Upper lobe of right lung (tissue), 1 donor: ENCODE measurements around the gene ERC2. TPM values are rescaled to one million over a fixed set of nuclear protein-coding genes. Genes with fewer than 3 reads are reported as not detected.

Source experiments
- ATAC-seq: fragments of 200-7000 bp; cut with Tn5 transposase; one replicate; pipeline ENCODE4 v1.9.1; 2020; ENCODE audit warnings: mild to moderate bottlenecking, moderate library complexity
- DNase-seq: peaks from one replicate; pipeline ENCODE4 v3.0.0-alpha.2; 2020
- H3K27ac ChIP-seq: fragments of 200-600 bp; one replicate; pipeline ENCODE4 v1.8.0; 2022
- H3K27me3 ChIP-seq: fragments of 200-600 bp; one replicate; pipeline ENCODE4 v1.8.0; 2022; ENCODE audit warnings: mild to moderate bottlenecking
- H3K36me3 ChIP-seq: fragments of 200-600 bp; one replicate; pipeline ENCODE4 v1.8.0; 2022
- H3K4me1 ChIP-seq: fragments of 200-600 bp; one replicate; pipeline ENCODE4 v1.8.0; 2022
- H3K4me3 ChIP-seq: fragments of 200-600 bp; one replicate; pipeline ENCODE4 v1.8.0; 2022; ENCODE audit warnings: mild to moderate bottlenecking
- H3K9me3 ChIP-seq: fragments of 200-600 bp; one replicate; pipeline ENCODE4 v1.8.0; 2022
- intact Hi-C: fragments of 100-400 bp; cut with DNase I; formaldehyde crosslinking; loops from one replicate; pipeline ENCODE4 v1.11.0; 2022
- total RNA-seq: library from RNA; stranded (reverse); fragmentation: NEBNext Ultra II Directional; extraction: Animal tissue kit (Norgen Biotek cat#: 25700); gene quantifications from one replicate; pipeline ENCODE4 v1.2.1, GENCODE V29; 2021
- TF ChIP-seq, protein P1 (sequence below): fragments of 200-600 bp; IDR thresholded peaks from one replicate; pipeline ENCODE4 v1.8.0; 2022; ENCODE audit warnings: antibody characterized with exemption
- donor health status: DM: no; HTN: yes; CAD: no; lungs with severe emphysema.

The ERC2 gene
- total RNA-seq, 1 donor from 2014 or later, result 1.4 TPM

DNA sequence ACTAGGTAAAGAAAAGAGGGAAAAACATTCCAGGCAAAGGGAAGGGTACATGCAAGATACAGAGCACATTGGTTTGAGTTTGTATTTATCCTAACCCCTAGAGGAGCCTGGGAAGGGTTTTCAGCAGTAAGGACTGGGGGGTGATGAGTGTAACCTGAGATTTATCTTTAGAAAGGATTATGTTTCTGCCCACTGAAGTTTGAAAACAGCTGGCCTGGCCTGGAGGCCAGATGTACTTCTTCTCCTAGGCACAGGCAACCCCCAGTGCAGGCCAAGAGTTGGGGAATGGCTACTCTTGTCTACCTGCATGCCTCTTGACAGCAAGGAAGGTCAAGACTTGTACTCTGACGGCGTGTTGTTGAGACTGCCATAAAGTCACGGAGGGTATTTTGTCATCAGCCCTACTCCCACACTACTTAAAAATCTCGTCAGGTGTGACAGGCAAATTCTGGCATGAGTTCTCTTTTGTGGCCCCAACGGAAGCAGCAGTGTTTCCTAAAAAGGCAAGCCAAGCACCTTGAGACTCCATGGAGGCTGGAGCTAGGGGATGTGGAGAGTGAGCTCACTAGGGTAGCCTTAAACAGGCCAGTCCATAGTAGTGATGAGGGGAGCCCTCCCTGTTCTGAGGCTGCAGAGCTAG lies 739.7 kb downstream of the ERC2 start:
- Histone ChIP-seq H3K27me3 (no peaks in the 10 kb centered on the region), H3K27ac (no peak overlapping the region), H3K36me3 (no peaks in the 10 kb centered on the region), H3K4me1 (no peaks in the 10 kb centered on the region), H3K9me3 (no peaks in the 10 kb centered on the region), H3K4me3 (no peak overlapping the region)
- intact Hi-C loops, result no loop called here
- TF ChIP-seq, protein P1, sequence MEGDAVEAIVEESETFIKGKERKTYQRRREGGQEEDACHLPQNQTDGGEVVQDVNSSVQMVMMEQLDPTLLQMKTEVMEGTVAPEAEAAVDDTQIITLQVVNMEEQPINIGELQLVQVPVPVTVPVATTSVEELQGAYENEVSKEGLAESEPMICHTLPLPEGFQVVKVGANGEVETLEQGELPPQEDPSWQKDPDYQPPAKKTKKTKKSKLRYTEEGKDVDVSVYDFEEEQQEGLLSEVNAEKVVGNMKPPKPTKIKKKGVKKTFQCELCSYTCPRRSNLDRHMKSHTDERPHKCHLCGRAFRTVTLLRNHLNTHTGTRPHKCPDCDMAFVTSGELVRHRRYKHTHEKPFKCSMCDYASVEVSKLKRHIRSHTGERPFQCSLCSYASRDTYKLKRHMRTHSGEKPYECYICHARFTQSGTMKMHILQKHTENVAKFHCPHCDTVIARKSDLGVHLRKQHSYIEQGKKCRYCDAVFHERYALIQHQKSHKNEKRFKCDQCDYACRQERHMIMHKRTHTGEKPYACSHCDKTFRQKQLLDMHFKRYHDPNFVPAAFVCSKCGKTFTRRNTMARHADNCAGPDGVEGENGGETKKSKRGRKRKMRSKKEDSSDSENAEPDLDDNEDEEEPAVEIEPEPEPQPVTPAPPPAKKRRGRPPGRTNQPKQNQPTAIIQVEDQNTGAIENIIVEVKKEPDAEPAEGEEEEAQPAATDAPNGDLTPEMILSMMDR, result no peak
- ATAC-seq, result no peak
- DNase-seq, result no peak

DNA sequence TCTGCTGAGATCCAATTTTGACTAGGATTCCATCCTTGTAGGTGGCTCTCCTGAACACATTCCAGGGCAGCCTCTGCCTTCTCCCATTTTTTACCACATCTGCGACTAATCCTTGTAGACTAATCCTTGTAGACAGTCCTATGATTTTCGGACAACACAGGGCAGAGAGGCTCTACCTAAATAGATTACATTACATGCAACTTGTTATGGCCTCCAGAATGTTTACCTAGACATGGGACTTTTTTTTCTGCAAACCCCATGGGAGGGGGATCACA lies 741.8 kb downstream of the ERC2 start:
- intact Hi-C loops, result no loop called here
- ATAC-seq (no peak), DNase-seq (no peak)
- H3K9me3 ChIP-seq, result no peaks in the 10 kb centered on the region
- no peak overlapping the region for H3K4me3 ChIP-seq
- no peak overlapping the region for H3K27ac ChIP-seq
- TF ChIP-seq, protein P1, result no peak
- H3K36me3 ChIP-seq, result no peaks in the 10 kb centered on the region
- no peaks in the 10 kb centered on the region for H3K27me3 ChIP-seq
- H3K4me1 ChIP-seq, result no peaks in the 10 kb centered on the region

DNA sequence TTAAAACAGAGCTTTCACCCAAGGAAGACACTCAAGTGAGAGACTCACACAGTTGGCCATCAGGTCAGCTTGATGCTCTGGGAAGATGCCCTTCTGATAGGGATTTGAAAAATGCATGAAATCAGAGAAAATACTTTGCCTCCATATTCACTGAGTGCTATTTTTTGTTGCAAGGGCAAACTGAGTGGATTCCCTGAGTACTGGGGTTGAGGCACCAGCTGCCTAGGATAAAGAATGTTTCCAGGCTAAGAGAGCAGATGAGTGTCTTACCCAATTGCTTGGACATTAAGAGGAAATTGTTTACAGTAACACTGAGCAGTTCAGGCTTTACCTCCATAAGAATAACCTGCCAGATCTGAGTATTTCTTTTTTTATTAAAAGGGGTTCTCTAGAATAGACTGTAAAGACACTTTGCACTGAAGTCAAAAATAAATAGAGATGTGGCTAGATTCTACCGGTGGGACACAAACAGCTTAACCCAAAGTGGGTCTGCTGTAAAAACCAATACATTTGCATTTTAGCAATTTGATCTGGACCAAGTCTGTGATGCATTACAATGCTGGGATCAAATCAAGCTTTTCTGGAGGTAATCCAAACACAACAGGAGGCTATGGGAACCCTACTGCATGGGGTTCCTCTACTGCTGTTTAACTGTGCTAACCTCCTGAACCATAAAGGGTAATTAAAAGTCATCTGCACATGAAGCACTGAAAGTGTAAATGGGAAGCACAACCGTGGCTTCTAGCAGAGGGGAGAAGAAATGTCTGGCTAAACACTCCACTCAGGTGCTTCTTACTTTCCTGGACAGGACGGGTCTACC lies 742.4 kb downstream of the ERC2 start:
- TF ChIP-seq, protein P1, result no peak
- Histone ChIP-seq H3K4me1 (no peaks in the 10 kb centered on the region), H3K4me3 (no peak overlapping the region), H3K9me3 (no peaks in the 10 kb centered on the region), H3K36me3 (no peaks in the 10 kb centered on the region), H3K27me3 (no peaks in the 10 kb centered on the region), H3K27ac (no peak overlapping the region)
- ATAC-seq, result no peak
- no peak for DNase-seq
- intact Hi-C loops, result no loop called here

DNA sequence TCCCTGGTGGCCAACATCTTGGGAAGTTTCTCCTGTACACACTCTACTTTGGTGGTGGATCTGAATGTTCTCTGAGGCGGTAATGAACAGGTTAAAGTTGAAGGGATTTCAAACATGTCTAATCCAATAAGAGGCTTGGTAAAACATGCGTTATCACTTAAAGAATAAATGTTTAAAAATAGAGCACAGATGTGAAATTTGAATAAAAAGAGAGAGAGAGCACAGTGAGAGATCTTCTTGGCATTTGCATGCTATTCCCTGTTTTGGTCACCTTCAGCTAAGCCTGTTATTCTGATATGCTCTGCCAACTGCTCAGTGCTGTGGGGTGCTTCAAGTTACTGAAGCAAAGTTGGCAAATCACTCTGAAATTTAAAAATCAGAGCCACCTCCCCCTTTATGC lies 743.4 kb downstream of the ERC2 start:
- DNase-seq, result no peak
- Histone ChIP-seq H3K27ac (no peak overlapping the region), H3K9me3 (no peaks in the 10 kb centered on the region), H3K4me1 (no peaks in the 10 kb centered on the region), H3K27me3 (no peaks in the 10 kb centered on the region), H3K4me3 (no peak overlapping the region), H3K36me3 (no peaks in the 10 kb centered on the region)
- TF ChIP-seq, protein P1, result no peak
- intact Hi-C loops, result no loop called here
- ATAC-seq, result no peak

DNA sequence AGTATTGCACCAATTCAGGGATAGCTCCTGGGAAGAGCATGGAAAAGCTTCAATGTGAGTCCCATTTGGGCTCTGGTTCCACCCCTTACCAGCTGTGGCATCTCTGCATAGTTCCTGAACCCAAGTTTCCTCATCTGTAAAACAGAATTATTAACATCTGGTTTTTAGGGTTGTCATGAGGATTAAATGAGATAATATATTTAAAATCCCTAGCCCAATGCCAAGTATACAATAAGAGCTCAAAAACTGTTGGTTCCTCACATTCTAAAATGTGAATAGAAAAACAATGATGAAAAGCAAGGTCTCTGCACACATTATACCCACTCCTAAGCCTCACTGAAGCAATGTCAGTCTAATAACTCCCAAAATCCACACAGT lies 743.9 kb downstream of the ERC2 start:
- intact Hi-C loops, result no loop called here
- TF ChIP-seq, protein P1, result no peak
- no peak for DNase-seq
- no peak for ATAC-seq
- H3K36me3 ChIP-seq, result no peaks in the 10 kb centered on the region
- H3K27me3 ChIP-seq, result no peaks in the 10 kb centered on the region
- no peak overlapping the region for H3K4me3 ChIP-seq
- H3K9me3 ChIP-seq, result no peaks in the 10 kb centered on the region
- H3K27ac ChIP-seq, result no peak overlapping the region
- H3K4me1 ChIP-seq, result no peaks in the 10 kb centered on the region
